ENCODE measurements around the gene KCNA10. TPM values are rescaled to one million over a fixed set of nuclear protein-coding genes. Genes with fewer than 3 reads are reported as not detected.
"Not testable (repeated sequence)": the region's sequence is repeated elsewhere in the genome, so short reads cannot be mapped to it uniquely, and the experiment has no call there.

Gene KCNA10
- total RNA-seq, 1 donor from 2014 or later = not detected

DNA sequence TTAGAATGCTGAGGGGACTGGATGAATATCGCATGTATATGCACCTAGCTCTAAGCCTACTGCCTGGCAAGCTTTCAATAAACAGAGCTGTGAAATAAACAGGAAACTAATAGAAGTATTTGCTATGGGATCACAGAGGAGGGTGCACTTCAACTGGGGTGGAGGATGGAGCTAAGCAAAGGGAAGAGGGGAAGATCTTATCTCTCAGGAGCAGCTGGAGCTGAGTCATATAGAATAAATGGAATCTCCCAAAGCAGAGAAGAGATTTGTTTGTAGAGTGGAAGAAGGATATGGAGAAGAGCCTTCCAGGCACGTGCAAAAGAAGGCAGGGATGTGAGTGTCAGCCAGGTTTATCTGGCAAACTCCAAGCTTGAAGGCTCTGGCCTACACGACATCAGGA lies 17.0 kb upstream of the KCNA10 start:
- intact Hi-C loops (cut with micrococcal nuclease) = no loop called here

DNA sequence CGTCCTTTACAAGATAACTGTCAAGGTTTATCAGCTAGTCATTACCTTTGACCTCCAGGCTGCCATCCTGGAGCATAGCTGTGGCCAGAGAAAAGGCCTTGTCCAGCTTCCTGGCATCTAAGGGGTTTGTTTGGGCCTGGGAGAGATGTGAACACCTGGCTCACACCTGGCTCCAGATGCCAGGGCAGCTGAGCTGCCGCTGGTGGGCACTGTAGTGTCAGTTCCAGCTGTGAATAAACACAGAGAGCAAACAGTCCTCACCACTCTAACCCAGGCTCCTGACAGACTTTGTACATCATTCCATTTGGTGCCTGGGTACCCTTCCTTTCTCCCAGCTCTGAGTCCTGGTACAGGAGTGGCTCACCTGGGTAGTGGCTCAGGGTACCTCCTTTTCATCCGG lies 14.3 kb upstream of the KCNA10 start:
- intact Hi-C loops (cut with micrococcal nuclease) = no loop called here

DNA sequence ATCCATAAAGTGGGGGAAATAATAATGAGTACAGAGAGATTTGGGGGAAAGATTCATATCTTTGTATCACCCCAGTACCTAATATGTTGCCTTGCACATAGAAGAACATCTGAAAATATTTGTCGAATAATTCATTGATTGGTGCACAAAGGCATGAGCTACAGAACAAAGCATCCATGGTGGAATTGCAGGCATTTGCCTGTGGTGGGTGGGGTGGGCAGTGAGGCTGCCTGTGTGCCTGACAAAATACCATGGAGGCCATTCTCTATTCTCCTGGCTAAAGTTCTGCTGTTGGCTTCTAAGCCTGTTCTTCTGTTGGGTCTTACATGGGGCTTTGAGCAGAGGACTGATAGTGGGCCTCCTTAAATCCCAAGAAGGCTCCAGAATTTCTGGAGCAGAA lies 10.0 kb upstream of the KCNA10 start:
- intact Hi-C loops (cut with micrococcal nuclease) = no loop called here

DNA sequence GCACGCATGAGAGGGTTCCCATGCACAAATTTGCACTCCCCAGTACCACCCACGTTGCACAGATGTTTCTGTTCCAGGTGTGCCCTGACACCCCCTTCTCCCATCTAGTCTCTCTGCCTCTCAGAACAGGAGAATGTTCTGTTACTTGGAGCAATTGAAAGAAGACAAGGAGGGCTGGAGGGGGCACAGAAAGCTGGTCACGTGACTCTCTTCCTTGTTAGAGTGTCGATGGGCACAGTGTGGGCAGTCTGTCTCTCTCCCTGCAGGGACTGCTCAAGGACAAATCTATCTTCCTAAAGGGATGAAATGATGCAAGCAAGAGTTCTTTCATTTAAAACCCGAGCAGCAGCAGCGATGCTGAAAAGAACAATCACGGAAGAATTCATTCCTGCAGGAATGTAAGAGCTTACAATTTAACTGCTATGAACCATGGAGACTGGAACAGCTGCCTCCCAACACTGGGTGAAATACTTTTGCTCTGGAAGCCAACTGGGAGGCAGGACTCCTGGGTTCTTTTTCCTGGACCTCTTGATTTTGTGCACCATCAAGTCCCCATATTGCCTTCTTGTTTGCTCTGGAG lies 7.3 kb upstream of the KCNA10 start:
- intact Hi-C loops (cut with micrococcal nuclease) = no loop called here

DNA sequence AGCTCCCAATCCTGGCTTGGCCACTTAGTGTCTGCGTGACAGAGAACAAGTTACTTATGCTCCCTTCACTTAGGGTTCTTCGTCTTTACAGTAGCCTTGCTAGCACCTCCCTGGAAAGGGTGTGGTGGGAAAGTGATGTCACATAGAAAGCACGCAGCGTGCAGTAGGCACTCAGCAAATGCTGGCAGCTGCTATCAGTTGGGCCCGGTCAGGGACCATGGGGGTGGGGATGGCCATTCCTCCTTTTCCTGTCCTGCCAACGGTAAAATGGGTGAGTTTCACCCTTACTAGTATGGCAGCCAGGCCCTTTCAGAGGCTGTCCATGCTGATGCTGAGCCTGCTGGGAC lies 6.2 kb upstream of the KCNA10 start:
- intact Hi-C loops (cut with micrococcal nuclease) = loop anchor here (2.0 kb wide), 1 partner anchor 90 kb away; no protein-coding TSS in a partner anchor

DNA sequence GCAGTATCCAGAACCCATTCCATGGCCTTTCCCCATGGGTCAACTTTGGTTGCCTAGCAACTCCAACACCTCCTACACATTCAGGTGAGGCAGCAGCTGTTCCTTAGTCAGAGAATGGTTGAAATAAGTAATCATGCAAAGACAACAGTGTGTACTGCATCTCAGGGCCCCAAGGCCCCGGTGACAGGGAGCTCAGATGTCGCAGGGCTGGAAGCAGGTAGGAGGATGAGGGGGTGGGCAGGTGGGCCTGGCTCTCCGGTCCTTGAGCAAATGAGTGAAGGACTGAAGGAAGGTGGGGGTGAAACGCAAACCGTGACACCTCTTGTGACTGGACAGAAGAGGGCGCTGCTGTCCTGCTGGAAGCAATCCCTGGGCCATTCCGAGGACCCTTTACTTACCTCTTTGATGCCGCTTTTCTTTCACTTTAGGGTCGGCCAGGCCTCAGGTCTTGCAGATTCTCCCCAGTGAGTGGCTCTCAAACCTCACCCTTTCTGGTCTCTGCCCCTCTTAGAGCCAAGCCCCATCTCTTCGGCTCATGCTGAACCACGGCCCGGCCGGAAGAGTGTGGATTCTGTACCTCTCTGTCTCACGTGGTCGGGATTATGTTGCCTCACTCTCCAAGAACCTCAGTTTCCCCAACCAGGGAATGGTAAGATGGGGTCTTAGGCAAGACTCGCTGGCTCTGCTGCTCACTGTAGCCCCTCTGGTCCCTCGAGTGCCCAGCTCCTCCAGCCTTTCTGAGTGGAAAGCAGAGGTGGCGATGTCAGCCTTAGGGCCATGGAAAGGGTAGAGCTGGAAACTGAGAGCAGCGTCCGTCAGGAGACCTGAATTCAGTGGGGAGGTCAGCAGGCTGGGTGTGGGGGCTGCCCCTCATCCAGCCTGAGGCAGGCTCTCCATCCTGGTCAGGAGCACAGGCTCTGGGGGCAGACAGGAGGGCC lies 5.6 kb upstream of the KCNA10 start:
- intact Hi-C loops (cut with micrococcal nuclease) = loop anchor here (1.0 to 2.0 kb wide), 2 partner anchors 90 to 259 kb away; no protein-coding TSS in a partner anchor

DNA sequence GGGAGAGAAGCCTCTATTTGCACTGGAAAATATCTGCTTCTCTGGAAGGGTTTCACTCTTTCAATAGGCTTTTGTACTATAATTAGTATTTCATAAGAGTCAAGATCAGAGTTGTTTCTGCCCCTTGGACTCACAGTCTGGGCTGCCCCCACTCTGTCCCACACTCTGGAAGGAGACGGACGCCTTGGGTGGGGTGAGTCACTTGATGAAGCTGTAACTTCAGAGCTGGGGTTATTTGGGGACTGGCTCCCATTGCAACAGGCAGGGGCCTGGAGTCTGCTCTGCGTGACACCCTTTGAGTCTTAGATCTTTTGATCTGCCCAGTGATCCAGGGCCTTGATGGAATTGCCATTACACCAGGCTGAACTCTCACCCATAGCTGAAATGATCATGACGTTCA lies 4.0 kb upstream of the KCNA10 start:
- intact Hi-C loops (cut with micrococcal nuclease) = no loop called here

DNA sequence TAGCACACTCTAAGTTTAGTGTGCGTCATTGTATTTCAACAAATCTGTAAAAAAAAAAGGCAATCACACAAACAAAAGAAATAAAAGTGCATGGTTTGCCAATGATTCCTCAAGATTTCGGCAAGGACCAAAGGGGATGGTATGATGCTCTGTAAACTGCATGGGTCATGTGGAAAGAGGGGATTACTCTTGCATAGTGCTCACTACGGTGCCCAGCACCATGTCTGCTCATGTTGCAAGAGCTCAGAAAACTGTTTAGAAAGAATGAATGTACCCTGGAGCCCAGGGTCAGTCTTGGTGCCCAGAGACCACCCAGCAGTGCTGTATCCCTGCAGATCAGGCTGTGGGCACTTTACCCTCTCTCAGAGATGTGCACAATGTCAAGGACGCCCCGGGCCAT lies 3.6 kb upstream of the KCNA10 start:
- intact Hi-C loops (cut with micrococcal nuclease) = no loop called here

DNA sequence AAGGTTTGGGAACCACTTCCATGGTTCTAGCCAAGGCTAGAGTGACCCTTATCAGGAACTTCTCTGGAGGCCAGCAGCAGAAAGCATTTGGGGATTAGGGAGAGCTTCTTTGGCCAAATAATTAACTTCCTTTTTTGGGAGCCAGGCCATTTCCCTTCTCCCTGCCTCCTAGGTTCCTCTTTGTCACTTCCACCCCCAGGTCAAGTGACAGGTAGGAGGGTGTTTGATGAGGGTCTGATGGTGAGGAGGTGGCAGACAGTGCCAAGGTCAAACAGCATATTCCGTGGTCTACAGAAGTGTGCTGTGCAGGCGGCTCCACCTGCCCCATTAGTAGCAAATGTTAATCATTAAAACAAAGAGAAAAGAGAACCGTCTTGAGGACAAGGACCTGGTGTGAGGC lies 1.9 kb upstream of the KCNA10 start:
- intact Hi-C loops (cut with micrococcal nuclease) = no loop called here

DNA sequence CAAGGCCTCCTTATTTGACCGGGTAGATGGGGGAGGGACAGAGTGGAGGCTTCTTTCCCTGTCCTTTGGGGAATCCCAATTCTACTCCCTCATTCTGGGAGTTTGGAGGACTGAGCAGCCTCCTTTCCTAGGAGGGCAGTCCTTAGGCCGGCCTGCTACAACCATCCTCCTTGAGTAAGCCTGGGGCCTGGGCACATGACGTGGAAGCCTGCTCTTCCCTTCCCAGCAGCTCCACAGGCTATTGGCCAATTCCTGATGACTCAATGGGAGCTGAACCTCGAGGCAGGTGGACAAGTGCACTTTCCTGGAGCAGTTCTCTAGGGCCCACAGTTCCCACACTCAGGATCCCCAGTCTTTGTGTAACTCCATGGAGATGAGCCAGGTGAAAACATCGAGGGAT lies 3.1 kb downstream of the KCNA10 start:
- intact Hi-C loops (cut with micrococcal nuclease) = no loop called here

DNA sequence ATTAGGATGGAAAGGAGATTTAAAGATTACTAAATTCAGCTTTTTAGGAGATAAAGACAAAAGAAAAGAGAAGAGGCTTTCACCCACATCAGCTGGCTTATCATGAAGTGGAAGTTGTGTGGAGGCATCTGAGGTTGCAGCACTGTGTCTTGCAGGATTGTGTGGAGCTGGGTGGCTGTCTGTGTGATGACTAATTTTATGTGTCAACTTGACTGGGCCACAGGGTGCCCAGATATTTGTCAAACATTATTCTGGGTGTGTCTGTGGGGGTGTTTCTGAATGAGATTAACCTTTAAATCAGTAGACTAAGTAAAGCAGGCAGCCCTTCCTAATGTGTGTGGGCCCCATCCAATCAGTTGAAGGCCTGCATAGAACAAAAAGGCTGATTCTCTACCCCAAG lies 3.9 kb downstream of the KCNA10 start:
- intact Hi-C loops (cut with micrococcal nuclease) = no loop called here

DNA sequence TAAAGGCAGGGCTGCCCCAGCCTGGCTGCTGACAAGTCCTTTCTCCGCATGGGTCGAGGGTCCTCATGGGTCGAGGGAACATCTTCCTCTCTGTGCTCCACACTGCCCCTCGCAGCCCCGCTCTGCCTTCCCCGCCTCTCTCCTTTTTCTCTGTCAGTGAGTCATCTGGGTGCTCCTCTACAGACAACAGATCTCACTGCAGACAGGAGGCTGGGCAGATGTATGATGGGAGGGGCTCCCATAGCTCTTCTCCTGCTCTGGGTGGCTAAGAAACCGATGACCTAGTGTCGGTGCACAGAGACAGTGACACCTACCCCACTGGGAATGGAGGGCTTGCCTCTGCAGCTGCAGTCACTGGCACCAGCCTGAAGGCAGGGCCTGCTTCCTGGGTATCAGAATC lies 5.5 kb downstream of the KCNA10 start:
- intact Hi-C loops (cut with micrococcal nuclease) = no loop called here

DNA sequence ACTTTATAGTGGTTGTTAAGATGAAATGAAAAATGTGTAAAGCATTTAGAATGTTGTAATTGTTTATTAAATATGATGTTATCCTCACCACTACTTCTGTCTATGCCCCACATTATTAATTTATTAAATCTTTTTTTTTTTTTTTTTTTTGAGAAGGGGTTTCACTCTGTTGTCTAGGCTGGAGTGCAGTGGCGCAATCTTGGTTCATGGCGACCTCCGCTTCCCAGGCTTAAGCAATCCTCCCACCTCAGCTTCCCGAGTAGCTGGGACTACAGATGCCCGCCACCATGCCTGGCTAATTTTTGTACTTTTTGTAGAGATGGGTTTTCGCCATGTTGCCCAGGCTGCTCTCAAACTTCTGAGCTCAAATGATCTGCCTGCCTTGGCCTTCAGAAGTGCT lies 7.5 kb downstream of the KCNA10 start:
- intact Hi-C loops (cut with micrococcal nuclease) = no loop called here

DNA sequence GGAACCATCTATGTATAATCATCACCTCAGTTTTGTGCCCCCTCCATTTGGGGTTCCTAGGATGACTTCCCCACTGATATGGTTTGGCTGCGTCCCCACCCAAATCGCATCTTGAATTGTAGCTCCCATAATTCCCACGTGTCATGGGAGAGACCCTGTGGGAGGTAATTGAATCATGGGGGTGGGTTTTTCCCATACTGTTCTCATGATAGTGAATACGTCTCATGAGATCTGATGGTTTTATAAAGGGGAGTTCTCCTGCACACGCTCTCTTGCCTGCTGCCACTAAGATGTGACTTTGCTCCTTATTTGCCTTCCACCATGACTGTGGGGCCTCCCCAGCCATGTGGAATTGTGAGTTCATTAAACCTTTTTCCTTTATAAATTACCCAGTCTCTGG lies 8.1 kb downstream of the KCNA10 start:
- intact Hi-C loops (cut with micrococcal nuclease) = not testable (repeated sequence)

DNA sequence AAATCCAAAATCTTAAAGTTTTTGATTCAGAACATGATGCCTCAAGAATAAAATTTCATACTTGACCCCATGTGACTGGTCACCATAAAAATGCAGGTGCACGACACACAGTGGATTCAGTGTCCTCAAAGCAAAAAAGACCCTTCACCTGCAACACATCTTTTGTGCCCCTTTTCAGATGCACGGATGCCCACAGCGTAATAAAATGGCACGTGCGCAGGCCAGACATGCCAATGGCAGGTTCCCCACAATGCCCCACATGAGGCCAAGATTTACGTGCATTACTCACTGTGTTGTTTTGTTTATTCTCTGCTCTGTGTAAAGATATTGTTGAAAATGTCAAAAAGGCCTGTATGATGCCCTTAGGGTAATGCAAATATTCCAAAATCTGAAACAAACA lies 9.3 kb downstream of the KCNA10 start:
- intact Hi-C loops (cut with micrococcal nuclease) = no loop called here

DNA sequence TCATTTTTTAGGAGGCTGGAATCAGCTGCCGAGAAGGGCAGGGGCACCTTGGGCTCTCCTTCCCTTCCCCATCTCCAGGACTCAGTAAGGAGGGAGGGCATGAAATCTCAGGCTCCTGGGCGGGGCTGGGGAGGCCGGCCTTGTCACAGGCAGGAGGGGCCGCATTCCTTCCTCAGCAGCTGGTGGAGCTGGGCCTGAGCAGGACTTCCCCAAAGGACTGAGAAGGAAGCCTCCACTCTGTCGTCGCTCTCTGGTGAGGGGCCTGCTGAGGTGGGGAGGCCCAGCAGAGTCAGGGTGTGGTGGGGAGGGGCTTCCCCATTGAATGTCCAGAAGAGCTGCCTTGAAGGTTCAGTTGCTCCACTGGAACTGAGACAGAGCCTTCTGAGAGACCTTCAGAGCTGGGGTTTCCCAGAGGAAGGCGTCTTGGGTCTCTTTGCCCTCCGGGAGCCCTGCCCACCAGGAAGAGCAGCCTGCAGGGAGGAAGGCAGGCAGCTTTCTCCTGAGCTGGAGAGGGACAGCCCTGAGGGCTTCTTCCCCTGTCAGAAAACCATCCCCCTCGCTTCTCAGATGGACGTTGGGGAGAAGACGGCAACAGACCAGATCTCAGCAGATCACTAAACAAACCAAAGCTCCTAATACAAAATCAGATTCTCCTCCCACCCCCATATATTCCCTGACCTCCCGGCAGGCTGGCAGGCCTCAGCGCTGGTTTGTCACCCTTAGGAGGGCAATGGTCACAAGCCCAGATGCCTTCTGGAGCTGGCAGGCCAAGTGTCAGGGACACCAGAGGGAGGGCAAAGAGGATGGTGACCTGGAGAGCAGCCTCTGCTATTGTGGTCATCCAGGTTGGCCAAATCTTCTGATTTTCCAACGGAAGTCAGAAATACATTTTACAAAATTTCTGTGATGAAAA lies 10.7 kb downstream of the KCNA10 start:
- intact Hi-C loops (cut with micrococcal nuclease) = no loop called here

DNA sequence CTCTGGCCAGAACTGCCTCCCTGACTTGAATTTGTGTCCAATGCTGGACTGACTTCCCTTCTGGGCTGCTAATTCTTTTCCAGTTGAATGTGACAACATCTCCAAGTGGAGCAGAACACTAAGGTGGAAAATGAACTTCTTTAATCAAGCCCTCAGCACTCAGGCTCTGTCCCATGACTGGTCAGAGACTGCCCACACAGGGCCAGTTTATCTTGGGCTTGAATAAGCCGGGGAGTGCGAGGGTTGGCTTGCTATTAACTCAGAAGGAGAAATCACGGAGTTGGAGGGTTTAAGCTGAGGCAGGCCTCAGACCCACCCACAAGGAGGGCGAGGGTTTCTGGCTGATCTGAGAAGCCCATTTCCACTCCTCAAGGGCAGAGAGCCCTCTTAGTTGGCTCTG lies 12.4 kb downstream of the KCNA10 start:
- intact Hi-C loops (cut with micrococcal nuclease) = no loop called here

DNA sequence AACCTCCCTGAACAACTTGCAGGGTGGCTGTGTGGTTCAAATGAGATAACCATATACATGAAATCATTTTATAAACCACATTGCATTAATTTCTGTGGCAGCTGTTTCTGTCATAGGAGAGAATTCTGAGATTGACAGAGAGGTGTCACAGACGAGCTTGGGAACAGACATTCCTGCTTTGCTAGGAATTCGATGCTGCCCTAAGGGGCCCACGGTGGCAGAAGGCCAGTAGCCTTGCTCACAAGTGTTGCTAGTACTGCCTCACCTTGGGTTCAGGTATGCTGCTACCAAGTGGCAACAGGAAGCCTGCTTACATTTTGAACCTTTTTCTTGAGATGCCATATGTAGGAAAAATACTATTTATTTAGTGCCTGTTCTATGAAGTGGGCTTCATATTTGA lies 13.4 kb downstream of the KCNA10 start:
- intact Hi-C loops (cut with micrococcal nuclease) = no loop called here

DNA sequence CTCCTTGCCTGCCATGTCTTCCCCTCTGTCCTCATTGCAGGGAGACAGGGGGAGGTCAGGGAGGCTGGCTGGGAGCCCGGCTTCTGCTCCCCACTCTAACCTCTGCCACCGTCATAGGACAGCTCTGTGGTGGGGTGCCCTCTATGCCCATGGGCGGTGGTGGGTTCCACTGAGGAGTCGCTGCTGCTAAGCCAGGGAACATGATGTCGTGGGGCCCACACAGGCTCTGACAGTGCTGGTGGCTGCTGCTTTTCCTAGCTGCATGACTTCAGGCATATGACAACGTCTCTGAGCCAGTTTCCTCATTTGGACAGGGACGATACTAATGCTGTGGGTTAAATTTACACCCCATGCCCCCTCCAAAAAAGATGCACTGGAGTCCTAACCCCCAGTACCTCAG lies 14.7 kb downstream of the KCNA10 start:
- intact Hi-C loops (cut with micrococcal nuclease) = no loop called here

DNA sequence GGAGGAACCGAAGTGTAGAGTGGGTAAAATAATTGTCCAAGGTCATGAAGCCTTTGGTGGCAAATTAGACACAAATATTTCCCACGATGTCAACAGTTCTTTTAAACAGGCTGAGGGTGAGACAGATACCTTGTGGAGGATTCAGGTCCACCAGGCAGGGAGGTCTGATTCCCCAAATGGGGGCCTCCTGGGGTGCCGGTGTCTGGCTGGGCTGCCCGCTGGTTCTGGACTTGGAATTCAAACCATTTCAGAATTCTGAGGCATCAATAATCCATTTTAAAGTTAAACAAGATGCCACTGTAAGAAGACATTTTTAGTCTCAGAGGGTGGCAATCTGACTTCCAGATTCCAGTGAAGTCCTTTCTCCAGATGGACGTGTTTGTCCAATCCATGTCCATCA lies 15.5 kb downstream of the KCNA10 start:
- intact Hi-C loops (cut with micrococcal nuclease) = no loop called here

DNA sequence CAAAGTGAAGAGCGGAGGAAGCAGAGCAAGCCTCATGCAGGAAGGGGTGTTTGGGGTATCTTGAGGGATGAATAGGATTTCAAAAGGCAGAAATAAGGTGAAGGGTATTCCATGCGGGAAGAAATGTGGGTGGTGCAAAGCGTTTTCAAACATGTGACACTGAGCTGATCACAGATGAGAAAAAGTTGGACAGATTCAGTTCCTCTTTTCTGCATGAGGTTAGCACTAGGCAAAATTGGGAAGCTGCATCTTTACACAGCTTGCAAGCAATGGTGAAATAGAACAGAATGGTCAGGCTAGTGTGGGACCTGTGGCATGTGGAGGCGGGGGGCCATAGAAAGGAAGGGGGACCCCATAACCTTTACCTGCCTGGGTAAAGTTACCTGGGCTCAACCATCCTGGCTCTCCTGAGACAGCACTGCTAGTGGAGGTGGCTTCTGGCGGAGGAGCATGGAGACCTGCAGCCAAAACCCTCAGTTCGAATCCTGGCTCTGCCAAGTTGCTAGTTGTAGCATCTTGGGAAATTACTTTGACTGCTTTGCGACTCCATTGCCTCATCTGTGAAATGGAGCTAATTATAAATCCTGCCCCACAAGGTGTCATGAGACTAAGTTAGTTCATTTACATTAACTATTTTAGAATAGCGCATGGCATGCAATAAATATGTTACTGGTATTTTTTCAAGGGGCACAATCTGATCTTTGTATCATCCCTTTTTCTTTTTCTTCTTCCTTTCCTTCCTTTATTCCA lies 16.4 kb downstream of the KCNA10 start:
- intact Hi-C loops (cut with micrococcal nuclease) = no loop called here

Measured in T-helper 2 cell treated with Interferon-gamma antibody and Interleukin-4, amounts not matched to agents 100 ng/mL and 5 ng/mL, for 36 hours (primary cell).